HL-60 (cell line): ENCODE data around the gene UEVLD.
A peak's percentile ranks its signal among the peaks of the same experiment; 100 is the strongest.

Experiments used
- DNase-seq, 2 experiments: peaks; one replicate each; pipeline ENCODE4 v3.0.0-alpha.2; 2010 to 2020; ENCODE audit warnings: low read depth in 1 of 2, low spot score in 1 of 2
- H3K27ac ChIP-seq: fragments of 250-450 bp; sonication (Bioruptor Pico); replicated peaks from 2 replicates; pipeline ENCODE4 v1.5.1; 2020; ENCODE audit warnings: mild to moderate bottlenecking, moderate library complexity
- H3K27me3 ChIP-seq: fragments of 250-450 bp; sonication (Bioruptor Pico); 2 replicates; pipeline ENCODE4 v1.5.1; 2021; ENCODE audit warnings: mild to moderate bottlenecking, moderate library complexity; ENCODE audit not compliant: insufficient read depth, poor library complexity, severe bottlenecking
- H3K4me3 ChIP-seq: replicated peaks from 2 replicates; pipeline ENCODE4 v1.5.1; 2011; ENCODE audit warnings: mild to moderate bottlenecking, control low read depth, low read length; ENCODE audit not compliant: insufficient read depth
- CTCF ChIP-seq: IDR thresholded peaks from one replicate; pipeline ENCODE4 v1.5.1; 2011; ENCODE audit warnings: low read length, control low read depth, inconsistent platforms; ENCODE audit not compliant: insufficient read depth
- GABPA ChIP-seq: IDR thresholded peaks from 2 replicates; pipeline ENCODE4 v1.6.1; 2012; ENCODE audit warnings: low read depth
- POLR2AphosphoS5 ChIP-seq: IDR thresholded peaks from 2 replicates; pipeline ENCODE4 v1.6.1; 2012; ENCODE audit warnings: low read depth
- REST ChIP-seq: IDR thresholded peaks from 2 replicates; pipeline ENCODE4 v1.6.1; 2012; ENCODE audit warnings: low read depth; ENCODE audit not compliant: insufficient replicate concordance
- SPI1 ChIP-seq: IDR thresholded peaks from 2 replicates; pipeline ENCODE4 v1.6.1; 2012; ENCODE audit warnings: low read depth, mild to moderate bottlenecking, borderline replicate concordance

UEVLD gene

GRCh38 chr11:18526130-18526520 lies 62.4 kb downstream of the UEVLD start:
- H3K27ac ChIP-seq: peak overlapping the region; percentile 94

GRCh38 chr11:18524248-18524647 lies 64.3 kb downstream of the UEVLD start:
- Histone ChIP-seq H3K27ac (no peak overlapping the region), H3K4me3 (no peak overlapping the region), H3K27me3 (no peaks in the 10 kb centered on the region)
- DNase-seq: no peak
- TF ChIP-seq REST: no peak

More at GRCh38 chr11:18526130-18526520, 62.4 kb downstream of the UEVLD start:
- DNase-seq: no peak
- no peaks in the 10 kb centered on the region for H3K27me3 ChIP-seq
- H3K4me3 ChIP-seq: peak overlapping the region; percentile 68
- TF ChIP-seq SPI1 (no peak), POLR2AphosphoS5 (no peak), CTCF (no peak), GABPA (no peak), REST (no peak)

- Histone ChIP-seq H3K27ac (no peak overlapping the region), H3K4me3 (no peak overlapping the region), H3K27me3 (no peaks in the 10 kb centered on the region)
- TF ChIP-seq SPI1: no peak
- no peak for TF ChIP-seq GABPA
- no peak for TF ChIP-seq CTCF
- TF ChIP-seq POLR2AphosphoS5: no peak
- no peak for TF ChIP-seq REST
- no peak for DNase-seq
These were observed 65.5 kb downstream of the UEVLD start for GRCh38 chr11:18523084-18523483.

- DNase-seq: no peak
- H3K4me3 ChIP-seq: no peak overlapping the region
- H3K27ac ChIP-seq: no peak overlapping the region
- H3K27me3 ChIP-seq: no peaks in the 10 kb centered on the region
- TF ChIP-seq CTCF (no peak), GABPA (no peak), POLR2AphosphoS5 (no peak), REST (no peak), SPI1 (no peak)
These were observed 66.1 kb downstream of the UEVLD start for GRCh38 chr11:18522388-18522787.
